ENCODE data around the gene ADAMTSL3. TPM values are rescaled to one million over a fixed set of nuclear protein-coding genes. Genes with fewer than 3 reads are reported as not detected.

The ADAMTSL3 gene
- total and polyA plus RNA-seq, 2 of the 8 experiments (the other 6 are each of a cell fraction or from before 2014, with no cell fraction given): 0.35 to 1.4 TPM

DNA sequence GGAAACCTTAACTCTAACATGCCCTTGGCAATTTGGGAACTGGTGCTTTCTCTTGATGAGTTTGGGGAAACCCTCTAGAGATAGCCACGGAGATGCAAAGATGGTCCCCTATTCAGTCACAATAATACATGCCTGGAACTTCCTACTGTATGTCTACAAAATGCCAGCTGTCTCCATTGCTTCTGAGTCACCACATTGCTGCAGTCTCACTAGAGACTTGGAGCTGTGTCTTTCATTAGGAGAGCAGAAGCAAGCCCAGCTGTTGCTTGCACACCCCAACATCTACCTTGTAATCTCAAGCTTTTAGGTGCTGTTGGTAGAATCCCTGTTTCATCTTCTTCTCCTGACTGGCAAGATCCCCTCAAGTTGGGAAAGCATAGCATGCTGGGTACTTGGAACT lies 261.0 kb downstream of the ADAMTSL3 start (continued):
- TF ChIP-seq, protein P1, sequence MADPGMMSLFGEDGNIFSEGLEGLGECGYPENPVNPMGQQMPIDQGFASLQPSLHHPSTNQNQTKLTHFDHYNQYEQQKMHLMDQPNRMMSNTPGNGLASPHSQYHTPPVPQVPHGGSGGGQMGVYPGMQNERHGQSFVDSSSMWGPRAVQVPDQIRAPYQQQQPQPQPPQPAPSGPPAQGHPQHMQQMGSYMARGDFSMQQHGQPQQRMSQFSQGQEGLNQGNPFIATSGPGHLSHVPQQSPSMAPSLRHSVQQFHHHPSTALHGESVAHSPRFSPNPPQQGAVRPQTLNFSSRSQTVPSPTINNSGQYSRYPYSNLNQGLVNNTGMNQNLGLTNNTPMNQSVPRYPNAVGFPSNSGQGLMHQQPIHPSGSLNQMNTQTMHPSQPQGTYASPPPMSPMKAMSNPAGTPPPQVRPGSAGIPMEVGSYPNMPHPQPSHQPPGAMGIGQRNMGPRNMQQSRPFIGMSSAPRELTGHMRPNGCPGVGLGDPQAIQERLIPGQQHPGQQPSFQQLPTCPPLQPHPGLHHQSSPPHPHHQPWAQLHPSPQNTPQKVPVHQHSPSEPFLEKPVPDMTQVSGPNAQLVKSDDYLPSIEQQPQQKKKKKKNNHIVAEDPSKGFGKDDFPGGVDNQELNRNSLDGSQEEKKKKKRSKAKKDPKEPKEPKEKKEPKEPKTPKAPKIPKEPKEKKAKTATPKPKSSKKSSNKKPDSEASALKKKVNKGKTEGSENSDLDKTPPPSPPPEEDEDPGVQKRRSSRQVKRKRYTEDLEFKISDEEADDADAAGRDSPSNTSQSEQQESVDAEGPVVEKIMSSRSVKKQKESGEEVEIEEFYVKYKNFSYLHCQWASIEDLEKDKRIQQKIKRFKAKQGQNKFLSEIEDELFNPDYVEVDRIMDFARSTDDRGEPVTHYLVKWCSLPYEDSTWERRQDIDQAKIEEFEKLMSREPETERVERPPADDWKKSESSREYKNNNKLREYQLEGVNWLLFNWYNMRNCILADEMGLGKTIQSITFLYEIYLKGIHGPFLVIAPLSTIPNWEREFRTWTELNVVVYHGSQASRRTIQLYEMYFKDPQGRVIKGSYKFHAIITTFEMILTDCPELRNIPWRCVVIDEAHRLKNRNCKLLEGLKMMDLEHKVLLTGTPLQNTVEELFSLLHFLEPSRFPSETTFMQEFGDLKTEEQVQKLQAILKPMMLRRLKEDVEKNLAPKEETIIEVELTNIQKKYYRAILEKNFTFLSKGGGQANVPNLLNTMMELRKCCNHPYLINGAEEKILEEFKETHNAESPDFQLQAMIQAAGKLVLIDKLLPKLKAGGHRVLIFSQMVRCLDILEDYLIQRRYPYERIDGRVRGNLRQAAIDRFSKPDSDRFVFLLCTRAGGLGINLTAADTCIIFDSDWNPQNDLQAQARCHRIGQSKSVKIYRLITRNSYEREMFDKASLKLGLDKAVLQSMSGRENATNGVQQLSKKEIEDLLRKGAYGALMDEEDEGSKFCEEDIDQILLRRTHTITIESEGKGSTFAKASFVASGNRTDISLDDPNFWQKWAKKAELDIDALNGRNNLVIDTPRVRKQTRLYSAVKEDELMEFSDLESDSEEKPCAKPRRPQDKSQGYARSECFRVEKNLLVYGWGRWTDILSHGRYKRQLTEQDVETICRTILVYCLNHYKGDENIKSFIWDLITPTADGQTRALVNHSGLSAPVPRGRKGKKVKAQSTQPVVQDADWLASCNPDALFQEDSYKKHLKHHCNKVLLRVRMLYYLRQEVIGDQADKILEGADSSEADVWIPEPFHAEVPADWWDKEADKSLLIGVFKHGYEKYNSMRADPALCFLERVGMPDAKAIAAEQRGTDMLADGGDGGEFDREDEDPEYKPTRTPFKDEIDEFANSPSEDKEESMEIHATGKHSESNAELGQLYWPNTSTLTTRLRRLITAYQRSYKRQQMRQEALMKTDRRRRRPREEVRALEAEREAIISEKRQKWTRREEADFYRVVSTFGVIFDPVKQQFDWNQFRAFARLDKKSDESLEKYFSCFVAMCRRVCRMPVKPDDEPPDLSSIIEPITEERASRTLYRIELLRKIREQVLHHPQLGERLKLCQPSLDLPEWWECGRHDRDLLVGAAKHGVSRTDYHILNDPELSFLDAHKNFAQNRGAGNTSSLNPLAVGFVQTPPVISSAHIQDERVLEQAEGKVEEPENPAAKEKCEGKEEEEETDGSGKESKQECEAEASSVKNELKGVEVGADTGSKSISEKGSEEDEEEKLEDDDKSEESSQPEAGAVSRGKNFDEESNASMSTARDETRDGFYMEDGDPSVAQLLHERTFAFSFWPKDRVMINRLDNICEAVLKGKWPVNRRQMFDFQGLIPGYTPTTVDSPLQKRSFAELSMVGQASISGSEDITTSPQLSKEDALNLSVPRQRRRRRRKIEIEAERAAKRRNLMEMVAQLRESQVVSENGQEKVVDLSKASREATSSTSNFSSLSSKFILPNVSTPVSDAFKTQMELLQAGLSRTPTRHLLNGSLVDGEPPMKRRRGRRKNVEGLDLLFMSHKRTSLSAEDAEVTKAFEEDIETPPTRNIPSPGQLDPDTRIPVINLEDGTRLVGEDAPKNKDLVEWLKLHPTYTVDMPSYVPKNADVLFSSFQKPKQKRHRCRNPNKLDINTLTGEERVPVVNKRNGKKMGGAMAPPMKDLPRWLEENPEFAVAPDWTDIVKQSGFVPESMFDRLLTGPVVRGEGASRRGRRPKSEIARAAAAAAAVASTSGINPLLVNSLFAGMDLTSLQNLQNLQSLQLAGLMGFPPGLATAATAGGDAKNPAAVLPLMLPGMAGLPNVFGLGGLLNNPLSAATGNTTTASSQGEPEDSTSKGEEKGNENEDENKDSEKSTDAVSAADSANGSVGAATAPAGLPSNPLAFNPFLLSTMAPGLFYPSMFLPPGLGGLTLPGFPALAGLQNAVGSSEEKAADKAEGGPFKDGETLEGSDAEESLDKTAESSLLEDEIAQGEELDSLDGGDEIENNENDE (IDR thresholded peaks at IDR 0.05; ENCODE audit: insufficient replicate concordance, low read length): no peak
- TF ChIP-seq TAF7 (optimal IDR thresholded peaks at IDR 0.05; ENCODE audit: borderline replicate concordance, low read depth, low read length): no peak
- no peak for TF ChIP-seq NANOG (IDR thresholded peaks at IDR 0.05; ENCODE audit: insufficient read depth, low read depth, low read length, poor library complexity, severe bottlenecking)
- no peak for TF ChIP-seq SP2 (IDR thresholded peaks at IDR 0.05; ENCODE audit: low read length)
- no peak for TF ChIP-seq RFX5 (IDR thresholded peaks at IDR 0.05; ENCODE audit: borderline replicate concordance, low read depth, low read length)
- TF ChIP-seq EZH2 (IDR thresholded peaks at IDR 0.05; ENCODE audit: low read depth, low read length, severe bottlenecking): no peak
- TF ChIP-seq POU5F1 (IDR thresholded peaks at IDR 0.05; ENCODE audit: low read depth, low read length): no peak
- no peak for TF ChIP-seq GTF2F1 (IDR thresholded peaks at IDR 0.05; ENCODE audit: borderline replicate concordance, low read depth, low read length)
- no peak for TF ChIP-seq TCF12 (IDR thresholded peaks at IDR 0.05; ENCODE audit: low read depth, low read length)
- TF ChIP-seq TEAD4 (IDR thresholded peaks at IDR 0.05; ENCODE audit: low read depth, low read length): no peak
- TF ChIP-seq SUZ12 (IDR thresholded peaks at IDR 0.05; ENCODE audit: low read length): no peak
